ENCODE data around the gene MYOM1.

GRCh38 chr18:3120356-3120755, 99.4 kb downstream of the MYOM1 start:
- TF ChIP-seq CTCF (IDR thresholded peaks at IDR 0.05 in 8 of 11, conservative IDR thresholded peaks at IDR 0.05 in 3 of 11) = no peak
- TF ChIP-seq POLR2A (IDR thresholded peaks at IDR 0.05) = no peak

Measured in spleen (tissue), 7 donors.